SK-N-MC (cell line): ENCODE data around the gene SDCBP2.

Source experiments
- EZH2 ChIP-seq: fragments of 200-600 bp; sonication (generic); IDR thresholded peaks from one replicate; pipeline ENCODE4 v1.6.1; 2017; ENCODE audit warnings: antibody characterized with exemption
- FOXP2 ChIP-seq: optimal IDR thresholded peaks from 2 replicates; pipeline ENCODE3; 2011; ENCODE audit warnings: mild to moderate bottlenecking, moderate library complexity; ENCODE audit not compliant: insufficient read depth; ENCODE audit errors: extremely low read length, control extremely low read depth
- POLR2AphosphoS5 ChIP-seq: IDR thresholded peaks from 2 replicates; pipeline ENCODE4 v1.6.1; 2012; ENCODE audit warnings: mild to moderate bottlenecking, low read depth, low read length, borderline replicate concordance

- TF ChIP-seq POLR2AphosphoS5, result no peak
- TF ChIP-seq EZH2, result no peak
- no peak for TF ChIP-seq FOXP2
Observed at GRCh38 chr20:1293641-1294379, 35.1 kb downstream of the SDCBP2 start.
